ENCODE results near the gene CCDC146. TPM values are rescaled to one million over a fixed set of nuclear protein-coding genes. Genes with fewer than 3 reads are reported as not detected.
A peak's percentile ranks its signal among the peaks of the same experiment; 100 is the strongest.
"Not testable (repeated sequence)": the region's sequence is repeated elsewhere in the genome, so short reads cannot be mapped to it uniquely, and the experiment has no call there.

The CCDC146 gene
- total RNA-seq, 4 donors from 2014 or later, result 6.0 to 38.8 (median 24.5) TPM

DNA sequence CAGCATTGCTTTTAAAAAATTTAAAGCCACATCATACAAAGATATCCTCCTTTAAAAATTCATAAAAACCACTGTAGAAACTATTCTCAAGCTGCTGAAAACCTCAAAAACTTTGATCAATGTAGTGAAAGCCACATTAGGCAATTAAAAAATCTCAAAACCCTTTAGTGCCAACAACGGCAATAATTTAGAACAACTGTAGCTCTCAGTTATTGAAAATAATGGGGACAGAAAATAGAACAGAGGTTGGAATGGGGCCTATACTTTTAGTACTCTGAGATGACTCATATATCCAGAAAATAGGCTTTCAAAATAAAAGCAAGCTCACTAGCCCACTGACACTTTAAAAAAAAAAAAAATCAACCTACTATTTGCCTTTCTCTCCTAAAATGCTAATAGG lies 206.3 kb downstream of the CCDC146 start:
- Histone ChIP-seq H3K4me3 (no peak overlapping the region), H3K9me3 (no peaks in the 10 kb centered on the region), H3K4me1 (peaks cover 0 to 8% (median 1%) of the 10 kb centered on the region in 4 donors), H3K36me3 (no peaks in the 10 kb centered on the region), H3K27me3 (no peaks in the 10 kb centered on the region), H3K27ac (peak overlapping the region in 1 of 4 donors; percentile 62)
- DNase-seq, result no peak
- TF ChIP-seq, protein P1, sequence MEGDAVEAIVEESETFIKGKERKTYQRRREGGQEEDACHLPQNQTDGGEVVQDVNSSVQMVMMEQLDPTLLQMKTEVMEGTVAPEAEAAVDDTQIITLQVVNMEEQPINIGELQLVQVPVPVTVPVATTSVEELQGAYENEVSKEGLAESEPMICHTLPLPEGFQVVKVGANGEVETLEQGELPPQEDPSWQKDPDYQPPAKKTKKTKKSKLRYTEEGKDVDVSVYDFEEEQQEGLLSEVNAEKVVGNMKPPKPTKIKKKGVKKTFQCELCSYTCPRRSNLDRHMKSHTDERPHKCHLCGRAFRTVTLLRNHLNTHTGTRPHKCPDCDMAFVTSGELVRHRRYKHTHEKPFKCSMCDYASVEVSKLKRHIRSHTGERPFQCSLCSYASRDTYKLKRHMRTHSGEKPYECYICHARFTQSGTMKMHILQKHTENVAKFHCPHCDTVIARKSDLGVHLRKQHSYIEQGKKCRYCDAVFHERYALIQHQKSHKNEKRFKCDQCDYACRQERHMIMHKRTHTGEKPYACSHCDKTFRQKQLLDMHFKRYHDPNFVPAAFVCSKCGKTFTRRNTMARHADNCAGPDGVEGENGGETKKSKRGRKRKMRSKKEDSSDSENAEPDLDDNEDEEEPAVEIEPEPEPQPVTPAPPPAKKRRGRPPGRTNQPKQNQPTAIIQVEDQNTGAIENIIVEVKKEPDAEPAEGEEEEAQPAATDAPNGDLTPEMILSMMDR (IDR thresholded peaks at IDR 0.05), result no peak
- no peak for TF ChIP-seq POLR2A (IDR thresholded peaks at IDR 0.05)

DNA sequence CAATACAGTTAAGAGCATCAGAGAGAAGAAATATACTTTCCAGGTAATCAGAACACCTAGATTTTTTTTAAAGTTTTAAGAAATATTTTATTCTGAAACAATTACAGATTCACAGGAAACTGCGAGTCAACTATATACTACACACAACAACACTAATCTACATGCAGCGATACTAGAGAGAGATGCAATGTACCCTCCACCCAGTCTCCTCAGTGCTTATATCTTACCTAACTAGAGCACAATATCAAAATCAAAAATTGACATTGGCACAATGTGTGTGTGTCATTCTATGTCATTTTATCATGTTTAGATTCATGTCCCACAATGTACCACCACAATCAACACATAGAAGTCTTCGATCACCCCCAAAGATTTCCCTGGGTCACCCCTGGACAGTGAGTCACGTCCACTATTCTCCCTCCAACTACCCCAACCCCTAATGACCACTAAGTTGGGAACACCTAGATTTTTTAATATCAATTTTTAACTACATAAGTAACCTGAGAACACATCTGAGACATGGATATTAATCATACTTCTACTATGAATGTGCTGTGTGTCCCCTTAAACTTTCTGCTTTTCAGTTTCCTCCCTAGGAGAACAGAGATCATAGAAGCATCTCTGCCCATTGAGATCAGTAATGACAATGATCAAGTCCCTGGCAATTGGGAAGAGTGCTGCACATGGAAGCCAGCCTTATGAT lies 207.2 kb downstream of the CCDC146 start:
- Histone ChIP-seq H3K9me3 (no peaks in the 10 kb centered on the region), H3K4me1 (peaks cover 0 to 8% (median 1%) of the 10 kb centered on the region in 4 donors), H3K27me3 (no peaks in the 10 kb centered on the region), H3K4me3 (no peak overlapping the region), H3K36me3 (no peaks in the 10 kb centered on the region), H3K27ac (peak overlapping the region in 3 of 4 donors; percentile 5 to 28 (median 22))
- no peak for DNase-seq
- TF ChIP-seq POLR2A (IDR thresholded peaks at IDR 0.05), result no peak
- TF ChIP-seq, protein P1 (IDR thresholded peaks at IDR 0.05), result no peak

GRCh38 chr7:77330169-77330882 lies 207.9 kb downstream of the CCDC146 start:
- no peak for DNase-seq
- no peaks in the 10 kb centered on the region for H3K36me3 ChIP-seq
- TF ChIP-seq POLR2A (IDR thresholded peaks at IDR 0.05), result no peak
- TF ChIP-seq, protein P1 (IDR thresholded peaks at IDR 0.05), result no peak
- H3K27ac ChIP-seq, result peak overlapping the region in 3 of 4 donors; percentile 5 to 28 (median 22)
- no peak overlapping the region for H3K4me3 ChIP-seq
- H3K9me3 ChIP-seq, result no peaks in the 10 kb centered on the region
- peaks cover 0 to 8% (median 1%) of the 10 kb centered on the region in 4 donors for H3K4me1 ChIP-seq
- no peaks in the 10 kb centered on the region for H3K27me3 ChIP-seq

DNA sequence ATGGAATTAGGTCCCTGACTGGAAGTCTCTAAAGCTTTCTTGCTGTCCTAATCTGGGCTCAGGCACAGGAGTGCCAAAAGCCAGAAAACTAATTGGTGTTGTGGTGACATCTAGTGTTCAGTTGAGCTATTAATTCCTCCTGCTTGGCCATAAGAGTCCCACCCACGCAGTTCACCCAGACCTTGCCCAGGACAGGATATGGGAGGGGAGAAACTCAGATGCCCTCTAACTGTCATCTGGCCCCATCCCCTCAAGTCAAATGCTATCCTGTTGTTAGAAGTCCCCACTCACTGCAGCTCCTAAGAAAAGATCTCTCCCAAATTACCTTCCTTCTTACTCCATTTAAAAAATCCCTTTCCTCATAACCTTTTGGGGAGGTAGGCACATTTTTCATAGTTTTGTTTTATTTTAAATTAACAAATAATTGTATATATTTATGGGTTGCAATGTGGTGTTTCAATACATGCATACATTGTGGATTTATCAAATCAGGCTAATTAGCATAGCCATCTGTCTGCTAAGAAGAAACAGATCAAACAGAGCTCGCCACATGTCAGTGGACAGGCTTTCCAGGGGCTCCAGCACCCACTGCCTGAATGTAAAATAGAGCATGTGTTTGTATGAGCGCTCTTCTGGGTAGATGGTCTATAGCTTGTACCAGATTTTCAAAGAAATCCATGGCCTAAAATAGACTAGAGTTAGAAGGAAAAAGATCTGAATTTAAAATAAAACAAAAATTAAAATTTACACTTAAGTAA lies 209.7 kb downstream of the CCDC146 start:
- Histone ChIP-seq H3K36me3 (no peaks in the 10 kb centered on the region), H3K4me1 (peaks cover 0 to 8% (median 1%) of the 10 kb centered on the region in 4 donors), H3K27ac (no peak overlapping the region)

DNA sequence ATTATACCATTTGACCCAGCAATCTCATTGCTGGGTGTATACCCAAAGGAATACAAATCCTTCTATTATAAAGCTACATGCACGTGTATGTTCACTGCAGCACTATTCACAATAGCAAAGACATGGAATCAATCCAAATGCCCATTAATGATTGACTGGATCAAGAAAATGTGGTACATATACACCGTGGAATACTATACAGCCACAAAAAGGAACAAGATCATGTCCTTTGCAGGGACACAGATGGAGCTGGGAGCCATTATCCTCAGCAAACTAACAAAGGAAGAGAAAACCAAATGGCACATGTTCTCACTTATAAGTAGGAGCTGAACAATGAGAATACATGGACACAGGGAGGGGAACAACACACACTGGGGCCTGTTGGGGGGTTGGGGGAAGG lies 211.6 kb downstream of the CCDC146 start:
- not testable (repeated sequence) for DNase-seq, H3K27ac ChIP-seq, H3K27me3 ChIP-seq, H3K4me1 ChIP-seq, H3K4me3 ChIP-seq, H3K36me3 ChIP-seq, H3K9me3 ChIP-seq

More for the DNA sequence above, 209.7 kb downstream of the CCDC146 start:
- TF ChIP-seq, protein P1 (IDR thresholded peaks at IDR 0.05), result peak in 5 of 6 experiments; percentile 49 to 78 (median 73)
- TF ChIP-seq POLR2A (IDR thresholded peaks at IDR 0.05), result no peak
- peak in 2 of 3 donors; percentile 63 to 78 for DNase-seq
- Histone ChIP-seq H3K4me3 (no peak overlapping the region), H3K9me3 (no peaks in the 10 kb centered on the region), H3K27me3 (no peaks in the 10 kb centered on the region)
